Neural crest cell (in vitro differentiated cells): Measurements from ENCODE around the gene GLCE. TPM values are rescaled to one million over a fixed set of nuclear protein-coding genes. Genes with fewer than 3 reads are reported as not detected.
"Not testable (repeated sequence)": the region's sequence is repeated elsewhere in the genome, so short reads cannot be mapped to it uniquely, and the experiment has no call there.

Experiments used
- DNase-seq: peaks from one replicate; pipeline ENCODE4 v3.0.0; 2021; ENCODE audit warnings: low read depth, mixed read lengths, low spot score
- H3K27ac Mint-ChIP-seq: one replicate; pipeline ENCODE4 v1.8.0; 2021; ENCODE audit warnings: mild to moderate bottlenecking, mixed read lengths; ENCODE audit not compliant: unreplicated experiment
- H3K27me3 Mint-ChIP-seq: 2 replicates; pipeline ENCODE4 v1.8.0; 2021; ENCODE audit warnings: low read depth, mild to moderate bottlenecking, mixed read lengths
- H3K36me3 Mint-ChIP-seq: 2 replicates; pipeline ENCODE4 v1.8.0; 2021; ENCODE audit warnings: low read depth, mild to moderate bottlenecking, mixed read lengths
- H3K4me1 Mint-ChIP-seq: 2 replicates; pipeline ENCODE4 v1.8.0; 2021; ENCODE audit warnings: mixed read lengths
- H3K4me3 Mint-ChIP-seq: one replicate; pipeline ENCODE4 v1.8.0; 2021; ENCODE audit warnings: mild to moderate bottlenecking, mixed read lengths
- H3K9me3 Mint-ChIP-seq: 2 replicates; pipeline ENCODE4 v1.8.0; 2021; ENCODE audit warnings: mixed read lengths
- total RNA-seq: library from RNA; stranded (reverse); gene quantifications from 2 replicates; pipeline ENCODE4 v1.2.1, GENCODE V29; 2021
- TF ChIP-seq, protein P1 (sequence below): fragments of 200-600 bp; sonication (generic); conservative IDR thresholded peaks from 2 replicates; pipeline ENCODE4 v1.5.0; 2021; ENCODE audit warnings: antibody characterized with exemption, mild to moderate bottlenecking

The GLCE gene
- total RNA-seq, 1 donor from 2014 or later, result 17.8 TPM

- Mint-ChIP-seq H3K36me3 (no peaks in the 10 kb centered on the region), H3K27ac (no peak overlapping the region), H3K4me1 (no peaks in the 10 kb centered on the region), H3K9me3 (no peaks in the 10 kb centered on the region), H3K27me3 (peaks cover 16% of the 10 kb centered on the region), H3K4me3 (no peak overlapping the region)
- TF ChIP-seq, protein P1, sequence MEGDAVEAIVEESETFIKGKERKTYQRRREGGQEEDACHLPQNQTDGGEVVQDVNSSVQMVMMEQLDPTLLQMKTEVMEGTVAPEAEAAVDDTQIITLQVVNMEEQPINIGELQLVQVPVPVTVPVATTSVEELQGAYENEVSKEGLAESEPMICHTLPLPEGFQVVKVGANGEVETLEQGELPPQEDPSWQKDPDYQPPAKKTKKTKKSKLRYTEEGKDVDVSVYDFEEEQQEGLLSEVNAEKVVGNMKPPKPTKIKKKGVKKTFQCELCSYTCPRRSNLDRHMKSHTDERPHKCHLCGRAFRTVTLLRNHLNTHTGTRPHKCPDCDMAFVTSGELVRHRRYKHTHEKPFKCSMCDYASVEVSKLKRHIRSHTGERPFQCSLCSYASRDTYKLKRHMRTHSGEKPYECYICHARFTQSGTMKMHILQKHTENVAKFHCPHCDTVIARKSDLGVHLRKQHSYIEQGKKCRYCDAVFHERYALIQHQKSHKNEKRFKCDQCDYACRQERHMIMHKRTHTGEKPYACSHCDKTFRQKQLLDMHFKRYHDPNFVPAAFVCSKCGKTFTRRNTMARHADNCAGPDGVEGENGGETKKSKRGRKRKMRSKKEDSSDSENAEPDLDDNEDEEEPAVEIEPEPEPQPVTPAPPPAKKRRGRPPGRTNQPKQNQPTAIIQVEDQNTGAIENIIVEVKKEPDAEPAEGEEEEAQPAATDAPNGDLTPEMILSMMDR, result no peak
- no peak for DNase-seq
These were observed 130.1 kb downstream of the GLCE start for GRCh38 chr15:69290346-69291164.

DNA sequence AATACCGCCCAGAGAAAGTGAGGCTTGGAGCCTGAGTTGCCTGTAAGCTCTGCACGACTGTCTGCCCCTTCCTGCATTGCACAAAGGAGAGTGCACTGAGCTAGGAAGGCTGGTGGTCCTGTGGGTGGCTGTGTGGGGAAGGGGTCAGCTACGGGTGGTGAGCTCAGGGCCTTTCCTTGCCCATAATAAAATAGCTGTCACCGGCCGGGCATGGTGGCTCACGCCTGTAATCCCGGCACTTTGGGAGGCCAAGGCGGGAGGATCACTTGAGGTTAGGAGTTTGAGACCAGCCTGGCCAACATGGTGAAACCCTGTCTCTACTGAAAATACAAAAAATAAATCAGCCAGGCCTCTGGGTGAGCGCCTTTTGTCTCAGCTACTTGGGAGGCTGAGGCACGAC is 131.2 kb downstream of the GLCE start:
- not testable (repeated sequence) for DNase-seq, H3K36me3 Mint-ChIP-seq, H3K9me3 Mint-ChIP-seq, H3K4me1 Mint-ChIP-seq, H3K27ac Mint-ChIP-seq, H3K4me3 Mint-ChIP-seq
- H3K27me3 Mint-ChIP-seq, result peaks cover 27% of the 10 kb centered on the region

DNA sequence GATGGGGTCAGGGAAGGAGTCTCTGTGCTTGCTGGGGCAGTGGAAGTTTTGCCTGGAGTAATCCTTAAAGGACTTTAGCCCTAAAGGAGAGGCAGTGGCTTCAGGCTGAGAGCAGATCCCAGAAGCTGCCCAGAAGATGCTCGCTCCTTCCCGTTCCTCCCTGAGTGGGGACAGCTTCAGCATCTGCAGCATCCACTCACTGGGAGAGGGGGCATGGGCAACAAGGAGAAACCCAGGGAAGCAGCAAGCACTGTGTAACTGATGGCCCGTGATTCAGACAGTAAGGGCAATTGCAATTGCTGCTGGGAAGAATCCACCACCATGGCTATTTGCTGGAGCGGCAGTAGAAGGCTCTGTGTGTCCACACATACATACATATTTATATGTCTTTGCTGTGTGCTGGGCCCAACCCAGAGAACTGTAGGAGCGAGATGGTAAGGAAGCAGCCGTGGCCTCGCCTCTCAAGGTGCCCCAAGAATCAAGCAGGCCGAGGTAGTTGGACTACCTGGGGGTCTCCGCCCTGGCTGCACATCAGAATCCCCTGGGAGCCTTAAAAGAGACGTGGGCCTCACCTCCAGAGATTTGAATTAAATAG is 132.5 kb downstream of the GLCE start:
- DNase-seq, result no peak
- Mint-ChIP-seq H3K36me3 (no peaks in the 10 kb centered on the region), H3K27me3 (peaks cover 40% of the 10 kb centered on the region), H3K27ac (no peak overlapping the region), H3K9me3 (no peaks in the 10 kb centered on the region), H3K4me1 (no peaks in the 10 kb centered on the region), H3K4me3 (no peak overlapping the region)
- TF ChIP-seq, protein P1, result no peak

DNA sequence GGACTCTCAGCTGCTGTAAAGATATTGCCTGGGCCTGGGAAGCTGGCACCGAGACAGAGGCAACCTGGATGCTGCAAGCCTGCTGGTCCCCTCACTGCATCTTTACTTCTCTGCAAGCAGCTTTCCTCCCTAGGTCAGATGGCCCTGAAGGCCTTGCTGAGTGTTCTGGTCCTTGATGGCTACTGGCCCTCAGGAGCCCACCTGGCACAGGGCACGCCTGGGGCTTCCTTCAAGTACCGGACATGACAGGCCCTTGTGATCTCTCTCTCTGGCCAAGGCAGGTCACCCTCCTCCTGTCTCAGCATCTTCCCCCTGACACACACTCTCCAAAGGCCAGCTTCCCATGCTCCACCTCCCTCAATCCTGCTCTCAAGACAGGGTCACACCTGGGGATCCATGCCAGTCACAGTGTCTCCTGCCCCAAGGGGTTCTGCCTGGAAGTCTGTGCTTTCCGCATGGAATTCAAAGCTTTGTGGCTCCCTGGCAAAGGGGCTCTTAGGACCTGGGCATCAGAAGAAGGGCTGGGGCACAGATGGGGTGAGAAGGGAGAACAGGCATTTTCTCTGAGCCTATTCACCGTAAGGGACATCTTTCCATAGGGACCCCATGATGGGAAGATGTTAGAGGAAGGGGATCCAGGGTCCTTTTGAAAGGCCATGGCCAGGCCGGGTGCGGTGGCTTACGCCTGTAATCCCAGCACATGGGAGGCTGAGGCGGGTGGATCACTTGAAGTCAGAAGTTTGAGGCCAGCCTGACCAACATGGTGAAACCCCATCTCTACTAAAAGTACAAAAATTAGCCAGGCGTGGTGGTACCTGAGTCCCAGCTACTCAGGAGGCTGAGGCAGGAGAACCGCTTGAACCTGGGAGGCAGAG is 133.5 kb downstream of the GLCE start:
- H3K4me3 Mint-ChIP-seq, result no peak overlapping the region
- TF ChIP-seq, protein P1, result no peak
- H3K4me1 Mint-ChIP-seq, result no peaks in the 10 kb centered on the region

GRCh38 chr15:69296606-69297005 is 136.2 kb downstream of the GLCE start:
- H3K4me3 Mint-ChIP-seq, result no peak overlapping the region
- no peaks in the 10 kb centered on the region for H3K9me3 Mint-ChIP-seq
- H3K4me1 Mint-ChIP-seq, result no peaks in the 10 kb centered on the region
- DNase-seq, result no peak
- H3K27ac Mint-ChIP-seq, result no peak overlapping the region
- TF ChIP-seq, protein P1, result no peak
- peaks cover 73% of the 10 kb centered on the region for H3K27me3 Mint-ChIP-seq
- H3K36me3 Mint-ChIP-seq, result no peaks in the 10 kb centered on the region

More for the DNA sequence above, 133.5 kb downstream of the GLCE start:
- no peak for DNase-seq
- H3K36me3 Mint-ChIP-seq, result no peaks in the 10 kb centered on the region
- no peak overlapping the region for H3K27ac Mint-ChIP-seq
- no peaks in the 10 kb centered on the region for H3K9me3 Mint-ChIP-seq
- H3K27me3 Mint-ChIP-seq, result peaks cover 47% of the 10 kb centered on the region
